Measurements from ENCODE around the gene TOMM34. TPM values are rescaled to one million over a fixed set of nuclear protein-coding genes. Genes with fewer than 3 reads are reported as not detected.

Gene TOMM34
- total RNA-seq, 1 experiment from 2014 or later, result 35.9 TPM

- TF ChIP-seq SMAD3 (CRISPR knock-in tag; IDR thresholded peaks at IDR 0.05; ENCODE audit: borderline replicate concordance) (no peak), AR (CRISPR knock-in tag; IDR thresholded peaks at IDR 0.05) (no peak), FOXP4 (CRISPR knock-in tag; IDR thresholded peaks at IDR 0.05) (no peak), SOX15 (CRISPR knock-in tag; IDR thresholded peaks at IDR 0.05) (no peak), PRRX2 (CRISPR knock-in tag; IDR thresholded peaks at IDR 0.05) (no peak)
Measured at GRCh38 chr20:44961011-44961869, 1.0 kb upstream of the TOMM34 start (continued).

GRCh38 chr20:44959638-44960102 lies 527 bp downstream of the TOMM34 start:
- Mint-ChIP-seq H3K27ac (peak overlapping the region; percentile 91), H3K4me3 (peak overlapping the region; percentile 96), H3K36me3 (peaks cover 23% of the 10 kb centered on the region), H3K9me3 (no peaks in the 10 kb centered on the region), H3K27me3 (ENCODE audit: low read depth) (peaks cover 38% of the 10 kb centered on the region), H3K4me1 (peaks cover 35% of the 10 kb centered on the region)
- DNase-seq (ENCODE audit: low spot score) (no peak), ATAC-seq (peak; percentile 4; the same call in 1 of the 2 replicates)
- CTCF ChIA-PET, result interaction anchor here (0.5 to 2.7 kb wide), 14 partner anchors 8 to 334 kb away, joined by 3 to 7 read pairs (median 4); partner anchors contain the start of gene YWHAB
- no peak for TF ChIP-seq FOXJ3 (CRISPR knock-in tag; IDR thresholded peaks at IDR 0.05; ENCODE audit: borderline replicate concordance)
- TF ChIP-seq SOX15 (CRISPR knock-in tag; IDR thresholded peaks at IDR 0.05), result no peak
- TF ChIP-seq E2F1 (CRISPR knock-in tag; IDR thresholded peaks at IDR 0.05), result no peak
- TF ChIP-seq NFE2L1 (CRISPR knock-in tag; IDR thresholded peaks at IDR 0.05), result no peak
- no peak for TF ChIP-seq ARID4B (CRISPR knock-in tag; IDR thresholded peaks at IDR 0.05; ENCODE audit: borderline replicate concordance)
- TF ChIP-seq CREM (CRISPR knock-in tag; IDR thresholded peaks at IDR 0.05), result no peak
- TF ChIP-seq ZNF396 (CRISPR knock-in tag; IDR thresholded peaks at IDR 0.05; ENCODE audit: borderline replicate concordance), result no peak
- no peak for TF ChIP-seq ZNF263 (CRISPR knock-in tag; IDR thresholded peaks at IDR 0.05; ENCODE audit: low read depth)
- no peak for TF ChIP-seq CDX4 (CRISPR knock-in tag; IDR thresholded peaks at IDR 0.05; ENCODE audit: borderline replicate concordance)
- no peak for TF ChIP-seq NFYB (CRISPR knock-in tag; conservative IDR thresholded peaks at IDR 0.05; ENCODE audit: low read depth)
- POLR2A ChIA-PET, result interaction anchor here (0.6 to 1.5 kb wide), 3 partner anchors 16 to 75 kb away, joined by 3 to 8 read pairs (median 6); partner anchors contain the start of genes PABPC1L and YWHAB
